ENCODE results near the gene NEK9.

DNA sequence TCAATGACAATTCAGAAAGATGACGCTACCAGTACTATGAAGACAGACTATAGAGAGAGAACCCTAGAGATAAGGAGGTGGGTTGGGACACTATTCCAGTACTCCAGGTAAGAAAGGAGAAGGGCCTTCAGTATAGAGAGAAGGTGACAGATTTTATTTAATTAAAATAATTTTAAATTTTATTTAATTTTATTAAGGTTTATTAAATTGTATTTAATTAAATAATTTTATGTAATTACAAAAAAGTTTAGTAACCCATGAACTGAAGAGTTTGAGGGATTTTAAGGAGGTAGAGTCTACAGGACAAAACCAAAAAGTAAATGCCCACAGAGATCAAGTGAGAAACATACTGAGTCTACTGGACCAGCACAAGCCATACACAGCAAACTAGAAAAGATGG lies 29.3 kb upstream of the NEK9 start:
- TF ChIP-seq, protein P1, sequence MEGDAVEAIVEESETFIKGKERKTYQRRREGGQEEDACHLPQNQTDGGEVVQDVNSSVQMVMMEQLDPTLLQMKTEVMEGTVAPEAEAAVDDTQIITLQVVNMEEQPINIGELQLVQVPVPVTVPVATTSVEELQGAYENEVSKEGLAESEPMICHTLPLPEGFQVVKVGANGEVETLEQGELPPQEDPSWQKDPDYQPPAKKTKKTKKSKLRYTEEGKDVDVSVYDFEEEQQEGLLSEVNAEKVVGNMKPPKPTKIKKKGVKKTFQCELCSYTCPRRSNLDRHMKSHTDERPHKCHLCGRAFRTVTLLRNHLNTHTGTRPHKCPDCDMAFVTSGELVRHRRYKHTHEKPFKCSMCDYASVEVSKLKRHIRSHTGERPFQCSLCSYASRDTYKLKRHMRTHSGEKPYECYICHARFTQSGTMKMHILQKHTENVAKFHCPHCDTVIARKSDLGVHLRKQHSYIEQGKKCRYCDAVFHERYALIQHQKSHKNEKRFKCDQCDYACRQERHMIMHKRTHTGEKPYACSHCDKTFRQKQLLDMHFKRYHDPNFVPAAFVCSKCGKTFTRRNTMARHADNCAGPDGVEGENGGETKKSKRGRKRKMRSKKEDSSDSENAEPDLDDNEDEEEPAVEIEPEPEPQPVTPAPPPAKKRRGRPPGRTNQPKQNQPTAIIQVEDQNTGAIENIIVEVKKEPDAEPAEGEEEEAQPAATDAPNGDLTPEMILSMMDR (IDR thresholded peaks at IDR 0.05; ENCODE audit: low read length) = no peak
- no peak for TF ChIP-seq EZH2 (IDR thresholded peaks at IDR 0.05; ENCODE audit: borderline replicate concordance, low read length)

Measured in OCI-LY1 (cell line).